ENCODE data around the gene SMIM13.

SMIM13 gene

GRCh38 chr6:11123978-11124377, 30.3 kb downstream of the SMIM13 start:
- no peak for DNase-seq

- DNase-seq, result no peak
These were observed 33.2 kb downstream of the SMIM13 start for GRCh38 chr6:11126876-11127275.

GRCh38 chr6:11128608-11129007, 35.0 kb downstream of the SMIM13 start:
- no peak for DNase-seq

- no peak for DNase-seq
These were observed 36.4 kb downstream of the SMIM13 start for GRCh38 chr6:11129908-11130565.

GRCh38 chr6:11130605-11131004, 37.0 kb downstream of the SMIM13 start:
- no peak for DNase-seq

- no peak for DNase-seq
These were observed 38.7 kb downstream of the SMIM13 start for GRCh38 chr6:11132194-11132888.

- DNase-seq, result no peak
These were observed 39.6 kb downstream of the SMIM13 start for GRCh38 chr6:11133281-11133680.

GRCh38 chr6:11136809-11137208, 43.2 kb downstream of the SMIM13 start:
- no peak for DNase-seq

GRCh38 chr6:11139051-11139960, 45.7 kb downstream of the SMIM13 start:
- no peak for DNase-seq

GRCh38 chr6:11140056-11140455, 46.4 kb downstream of the SMIM13 start:
- DNase-seq, result no peak

- no peak for DNase-seq
These were observed 47.7 kb downstream of the SMIM13 start for GRCh38 chr6:11141295-11141694.

- DNase-seq, result no peak
These were observed 48.8 kb downstream of the SMIM13 start for GRCh38 chr6:11142296-11143027.

- DNase-seq, result peak; percentile 76
These were observed 50.0 kb downstream of the SMIM13 start for GRCh38 chr6:11143394-11144371.

- peak; percentile 74 for DNase-seq
These were observed 50.8 kb downstream of the SMIM13 start for GRCh38 chr6:11144393-11144851.

GRCh38 chr6:11146117-11146826, 52.6 kb downstream of the SMIM13 start:
- DNase-seq, result no peak

- DNase-seq, result no peak
These were observed 55.9 kb downstream of the SMIM13 start for GRCh38 chr6:11149551-11149950.

GRCh38 chr6:11151488-11151887, 57.9 kb downstream of the SMIM13 start:
- no peak for DNase-seq

GRCh38 chr6:11152581-11152980, 58.9 kb downstream of the SMIM13 start:
- no peak for DNase-seq

GRCh38 chr6:11153447-11153846, 59.8 kb downstream of the SMIM13 start:
- no peak for DNase-seq

- DNase-seq, result no peak
These were observed 62.0 kb downstream of the SMIM13 start for GRCh38 chr6:11155589-11155988.

- no peak for DNase-seq
These were observed 66.6 kb downstream of the SMIM13 start for GRCh38 chr6:11160199-11160598.

Data from CD4-positive, alpha-beta T cell treated with Interleukin-15 for 1 hour (primary cell).